GM21423 (cell line): Measurements from ENCODE around the gene LGR6.
"Not testable (repeated sequence)": the region's sequence is repeated elsewhere in the genome, so short reads cannot be mapped to it uniquely, and the experiment has no call there.

ENCODE experiments used
- ATAC-seq: cut with Tn5 transposase; IDR thresholded peaks from one replicate; pipeline ENCODE4 v1.9.1; 2021; ENCODE audit warnings: mild to moderate bottlenecking, moderate library complexity; ENCODE audit not compliant: unreplicated experiment

Gene LGR6

GRCh38 chr1:202261209-202261958 lies 67.8 kb downstream of the LGR6 start:
- not testable (repeated sequence) for ATAC-seq

GRCh38 chr1:202263628-202264027 lies 70.0 kb downstream of the LGR6 start:
- ATAC-seq, result no peak

- no peak for ATAC-seq
Measured at GRCh38 chr1:202264300-202264699, 70.7 kb downstream of the LGR6 start.

GRCh38 chr1:202264726-202265125 lies 71.1 kb downstream of the LGR6 start:
- ATAC-seq, result no peak

GRCh38 chr1:202266061-202266765 lies 72.6 kb downstream of the LGR6 start:
- ATAC-seq, result no peak

GRCh38 chr1:202268032-202268431 lies 74.4 kb downstream of the LGR6 start:
- no peak for ATAC-seq

- ATAC-seq, result no peak
Measured at GRCh38 chr1:202268817-202269216, 75.2 kb downstream of the LGR6 start.

GRCh38 chr1:202270871-202271326 lies 77.3 kb downstream of the LGR6 start:
- no peak for ATAC-seq

GRCh38 chr1:202272103-202272845 lies 78.7 kb downstream of the LGR6 start:
- no peak for ATAC-seq

GRCh38 chr1:202274611-202275010 lies 81.0 kb downstream of the LGR6 start:
- ATAC-seq, result no peak

- ATAC-seq, result no peak
Measured at GRCh38 chr1:202275061-202275770, 81.6 kb downstream of the LGR6 start.

GRCh38 chr1:202276081-202276715 lies 82.6 kb downstream of the LGR6 start:
- no peak for ATAC-seq

- ATAC-seq, result no peak
Measured at GRCh38 chr1:202276920-202277319, 83.3 kb downstream of the LGR6 start.

- ATAC-seq, result no peak
Measured at GRCh38 chr1:202278751-202279150, 85.2 kb downstream of the LGR6 start.

GRCh38 chr1:202279806-202280205 lies 86.2 kb downstream of the LGR6 start:
- ATAC-seq, result no peak

GRCh38 chr1:202280595-202280994 lies 87.0 kb downstream of the LGR6 start:
- ATAC-seq, result no peak

GRCh38 chr1:202281316-202282024 lies 87.9 kb downstream of the LGR6 start:
- ATAC-seq, result no peak

- no peak for ATAC-seq
Measured at GRCh38 chr1:202282025-202282371, 88.4 kb downstream of the LGR6 start.

GRCh38 chr1:202282596-202283283 lies 89.1 kb downstream of the LGR6 start:
- no peak for ATAC-seq
